ENCODE measurements around the gene UBXN11.

Gene UBXN11

DNA sequence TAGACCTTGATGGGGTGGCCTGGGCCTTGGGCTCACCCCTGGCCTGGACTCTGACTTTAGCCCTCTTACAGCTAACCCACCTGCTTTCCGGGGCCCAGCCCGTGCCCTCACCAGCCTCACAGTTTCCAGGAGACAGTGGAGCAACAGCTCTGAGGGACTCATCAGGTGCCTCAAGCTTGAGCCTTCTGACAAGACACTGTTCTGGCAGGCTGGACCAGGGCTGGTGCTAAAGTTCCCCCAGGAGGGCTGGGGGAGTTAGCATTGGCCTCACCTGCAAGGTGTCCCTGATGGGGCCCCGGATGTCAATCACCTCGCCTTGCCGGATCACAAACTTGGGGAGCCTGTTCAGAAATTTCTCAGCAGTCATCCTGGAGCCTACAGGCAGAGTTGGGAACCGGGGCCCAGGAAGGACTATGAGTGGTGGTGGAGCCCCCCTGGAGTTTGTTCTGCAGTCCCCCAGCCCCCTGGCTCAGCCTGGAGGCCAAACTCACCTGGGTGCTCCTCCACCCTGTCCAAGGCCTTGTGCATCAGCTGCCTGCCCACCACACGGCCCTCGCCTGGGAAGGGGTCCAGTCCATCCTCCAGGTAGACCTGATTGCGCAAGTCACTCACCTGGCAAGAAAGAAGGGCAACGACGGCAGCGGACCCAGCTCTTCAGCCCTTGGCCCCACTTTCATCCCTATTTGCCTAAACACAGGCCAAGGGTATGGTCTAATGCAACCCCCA lies 22.4 kb downstream of the UBXN11 start:
- DNase-seq, result no peak

DNA sequence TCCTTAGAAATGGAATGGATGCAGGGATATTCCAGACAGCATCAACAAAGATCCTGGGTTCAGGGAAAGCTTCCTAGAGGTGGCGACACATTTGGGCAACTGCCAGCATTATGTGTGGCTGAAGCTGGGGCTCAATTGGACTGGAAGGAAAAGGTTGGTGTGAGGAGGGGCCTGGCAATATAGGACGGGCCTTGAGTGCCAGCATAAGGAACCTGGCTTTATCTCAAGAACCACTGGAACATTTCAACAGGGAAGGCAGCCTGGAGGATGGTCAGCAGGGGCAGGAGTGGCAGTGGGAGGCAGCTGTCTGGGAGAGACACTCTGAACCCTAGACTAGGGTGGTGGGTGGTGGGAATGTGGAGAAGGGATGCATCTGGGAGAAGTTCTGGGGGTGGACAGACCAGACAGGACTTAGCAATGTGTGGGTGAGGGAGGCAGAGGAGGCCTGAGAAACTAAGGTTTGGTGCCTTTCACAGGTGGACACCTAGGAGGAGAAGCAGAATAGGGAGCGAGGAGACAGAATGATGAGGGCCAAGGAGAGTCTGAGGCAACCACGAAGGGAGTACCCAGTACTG lies 23.1 kb downstream of the UBXN11 start:
- DNase-seq, result no peak

DNA sequence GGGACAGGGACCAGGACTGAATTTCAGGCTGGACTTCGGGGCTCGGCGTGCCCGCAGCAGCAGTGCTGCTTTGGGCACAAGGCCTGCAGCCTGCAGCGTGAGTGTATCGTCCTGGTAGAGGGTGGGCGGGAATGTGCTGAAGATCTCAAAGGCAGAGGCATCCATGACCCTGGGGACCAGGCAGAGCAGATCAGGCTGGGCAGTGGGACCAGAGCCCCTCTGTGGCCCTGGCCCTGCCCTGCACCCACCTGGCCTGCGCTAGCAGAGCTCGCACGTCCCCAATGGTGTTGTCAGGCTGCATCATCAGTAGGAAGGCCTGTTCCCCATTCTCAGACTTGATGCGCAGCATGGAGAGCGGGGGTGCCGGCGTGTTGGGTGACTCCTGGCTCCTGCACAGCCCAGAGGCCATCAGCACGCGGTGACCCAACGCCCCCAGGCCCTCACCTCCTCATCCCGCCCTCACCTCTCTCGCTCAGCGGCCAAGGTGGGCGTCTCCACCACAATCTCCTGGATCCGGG lies 24.0 kb downstream of the UBXN11 start:
- no peak for DNase-seq

DNA sequence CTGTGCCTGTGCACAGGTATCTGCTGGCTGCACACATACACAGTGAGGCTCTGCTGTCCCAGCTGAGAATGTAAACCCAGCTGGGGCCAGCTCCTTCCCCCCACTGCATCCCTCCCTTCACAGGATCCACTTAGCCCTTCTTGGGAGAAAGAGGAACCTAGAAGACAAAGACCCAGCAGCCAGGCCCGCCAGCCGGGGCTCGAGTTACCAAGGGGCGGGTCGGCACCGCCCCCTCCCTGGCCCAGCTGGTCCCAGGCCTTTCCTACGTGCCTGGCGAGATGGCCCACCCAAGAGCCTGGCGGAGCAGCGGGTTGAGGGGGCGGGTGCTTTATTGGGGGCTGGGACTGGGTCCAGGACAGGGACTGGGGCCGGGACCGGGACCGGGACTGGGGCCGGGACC lies 24.5 kb downstream of the UBXN11 start:
- no peak for DNase-seq

DNA sequence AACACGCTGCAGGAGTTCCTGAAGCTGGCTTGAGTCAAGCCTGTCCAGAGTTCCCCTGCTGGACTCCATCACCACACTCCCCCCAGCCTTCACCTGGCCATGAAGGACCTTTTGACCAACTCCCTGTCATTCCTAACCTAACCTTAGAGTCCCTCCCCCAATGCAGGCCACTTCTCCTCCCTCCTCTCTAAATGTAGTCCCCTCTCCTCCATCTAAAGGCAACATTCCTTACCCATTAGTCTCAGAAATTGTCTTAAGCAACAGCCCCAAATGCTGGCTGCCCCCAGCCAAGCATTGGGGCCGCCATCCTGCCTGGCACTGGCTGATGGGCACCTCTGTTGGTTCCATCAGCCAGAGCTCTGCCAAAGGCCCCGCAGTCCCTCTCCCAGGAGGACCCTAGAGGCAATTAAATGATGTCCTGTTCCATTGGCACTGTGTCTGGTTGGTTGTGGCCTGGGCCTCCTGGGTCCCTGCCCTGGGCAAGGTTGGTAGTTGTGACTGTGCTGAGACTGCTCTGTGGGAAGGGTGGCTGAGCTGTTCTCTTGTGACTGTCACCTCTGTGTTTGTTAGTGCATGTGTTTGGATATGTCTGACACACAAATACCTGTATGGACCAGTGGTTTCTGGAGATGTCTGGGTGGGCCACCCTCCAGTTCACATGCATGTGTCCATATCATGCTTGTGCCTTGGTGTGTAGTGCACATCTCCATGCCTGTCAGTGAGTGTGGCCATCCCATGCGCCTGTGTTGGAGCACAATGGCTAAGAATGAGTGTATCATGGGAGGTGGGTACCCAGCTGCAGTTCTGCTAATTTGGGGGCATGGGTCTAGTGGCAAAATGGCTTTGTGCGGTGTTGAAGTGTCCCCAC lies 25.1 kb downstream of the UBXN11 start:
- DNase-seq, result no peak

DNA sequence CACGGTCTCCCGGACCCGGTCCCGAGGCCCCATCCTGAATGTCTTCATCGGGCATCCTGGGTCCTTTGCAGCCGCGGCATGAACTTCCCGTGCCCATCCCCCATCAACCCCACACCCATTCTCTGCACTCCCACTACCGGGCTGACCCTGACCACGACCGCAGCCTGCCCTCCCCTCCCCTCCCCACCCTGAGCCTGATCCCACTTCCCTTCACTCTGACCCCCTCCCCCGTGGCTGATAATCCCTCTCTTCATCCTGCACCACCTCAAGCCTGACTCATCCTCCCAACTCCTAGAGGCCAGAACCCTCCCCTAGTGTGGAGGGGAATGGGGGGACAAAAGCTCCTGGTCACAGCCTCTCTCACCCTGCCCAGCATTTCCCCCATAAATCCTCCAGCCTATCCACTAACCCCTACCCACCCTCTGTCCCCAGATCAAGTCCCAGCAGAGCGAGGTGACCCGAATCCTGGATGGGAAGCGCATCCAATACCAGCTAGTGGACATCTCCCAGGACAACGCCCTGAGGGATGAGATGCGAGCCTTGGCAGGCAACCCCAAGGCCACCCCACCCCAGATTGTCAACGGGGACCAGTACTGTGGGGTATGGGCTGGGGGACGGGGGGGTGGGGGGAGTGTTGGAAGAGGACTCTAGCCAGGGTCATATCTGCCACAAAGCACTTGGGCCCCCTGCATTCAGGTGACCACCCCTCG lies 25.9 kb downstream of the UBXN11 start:
- peak; percentile 54 for DNase-seq

DNA sequence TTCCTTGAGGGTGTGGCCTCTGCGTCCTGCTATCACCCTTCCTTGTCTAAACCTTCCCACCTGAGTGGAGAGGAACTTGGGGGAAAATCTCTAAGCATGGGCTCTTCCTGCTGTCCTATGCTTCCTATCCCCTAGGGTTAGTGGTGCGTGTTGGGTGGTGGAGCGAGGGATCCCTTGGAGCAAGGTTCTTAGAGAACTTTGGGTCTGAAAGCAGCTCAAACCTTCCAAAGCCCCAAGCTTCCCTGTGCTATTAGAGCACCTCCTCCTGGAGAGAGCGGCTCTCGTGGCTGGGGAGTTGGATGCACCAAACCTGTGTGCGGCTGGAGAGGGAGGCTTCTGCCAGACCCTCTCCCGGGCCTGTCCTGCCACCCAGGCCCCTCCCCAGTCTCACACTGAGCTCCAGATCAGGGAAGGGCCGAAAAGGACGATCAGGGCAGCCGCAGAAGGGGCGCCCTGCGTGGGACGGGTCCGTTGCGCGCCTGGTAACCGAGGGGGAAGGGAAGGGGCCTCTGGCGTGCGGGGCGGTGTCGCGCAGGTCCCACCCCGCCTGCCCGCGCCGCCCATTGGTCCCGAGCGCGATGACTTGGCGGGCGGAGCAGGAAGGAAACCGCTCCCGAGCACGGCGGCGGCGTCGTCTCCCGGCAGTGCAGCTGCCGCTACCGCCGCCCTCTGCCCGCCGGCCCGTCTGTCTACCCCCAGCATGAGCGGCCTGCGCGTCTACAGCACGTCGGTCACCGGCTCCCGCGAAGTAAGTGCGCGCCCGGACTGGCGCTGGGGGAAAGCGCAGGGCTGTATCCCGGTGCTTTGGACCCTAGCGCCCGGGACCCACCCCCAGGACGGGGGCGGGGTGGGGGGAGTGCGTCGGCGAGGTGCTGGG lies 26.7 kb downstream of the UBXN11 start, which contains the start of gene SH3BGRL3:
Gene SH3BGRL3, plus strand, starts transcription at position 631 of the 877 bp plus-strand sequence. Its CDS starts 70 bp downstream, at position 701.
- peak; percentile 73 for DNase-seq

DNA sequence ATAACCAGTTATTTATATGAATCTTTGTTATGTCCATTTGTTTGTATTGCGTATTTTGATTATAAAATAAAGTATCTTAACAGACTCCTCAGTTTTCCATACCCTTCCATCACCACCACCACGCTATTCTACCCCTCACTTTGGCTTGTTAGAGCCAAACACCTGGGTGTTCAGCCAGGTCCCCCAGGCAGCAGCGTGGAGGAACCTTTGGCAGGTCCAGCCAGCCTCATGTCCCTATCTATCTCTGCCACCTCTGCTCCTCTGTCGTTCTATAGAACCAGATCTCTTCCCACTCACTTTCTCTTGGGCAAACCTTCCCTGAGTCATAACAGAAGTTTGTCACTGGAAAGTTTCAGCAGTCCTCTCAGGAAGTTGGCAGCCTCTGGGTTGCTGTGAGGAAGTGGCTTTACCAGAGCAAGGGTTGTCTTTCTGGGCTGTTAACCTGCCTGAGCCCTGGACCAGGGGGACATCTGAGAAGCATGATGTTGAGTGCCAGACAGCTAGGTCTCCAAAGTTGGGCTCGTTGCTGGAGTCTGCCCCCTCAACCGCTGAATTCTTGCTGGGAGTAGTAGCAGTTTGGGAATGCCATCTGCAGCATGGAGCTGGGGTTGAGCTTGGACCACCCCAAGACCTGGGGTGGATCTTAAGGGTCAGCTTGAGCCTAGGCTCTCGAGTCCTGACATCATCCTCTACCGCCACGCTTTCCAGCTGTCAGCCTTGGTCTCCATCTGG lies 27.5 kb downstream of the UBXN11 start:
- peak; percentile 33 for DNase-seq

DNA sequence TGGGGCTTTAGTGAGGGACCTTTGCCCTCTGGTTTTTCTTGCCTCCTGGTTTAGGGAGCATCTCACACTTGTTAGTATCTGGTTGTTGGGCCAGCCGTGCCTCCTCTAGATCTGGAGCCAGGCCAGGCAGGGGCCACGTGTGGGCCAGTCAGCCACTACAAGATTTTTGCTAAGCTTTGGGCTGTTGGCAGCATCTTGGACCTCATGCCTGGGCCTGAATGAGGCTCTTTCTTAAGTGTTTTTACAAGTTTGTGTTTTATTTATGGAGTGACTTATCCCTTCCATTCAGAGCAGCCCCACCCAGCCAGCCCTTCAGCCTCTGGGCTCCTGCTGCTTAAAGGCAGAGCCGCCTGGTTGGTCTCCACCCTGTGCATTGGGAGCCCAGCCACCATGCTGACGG lies 28.1 kb downstream of the UBXN11 start:
- DNase-seq, result no peak

DNA sequence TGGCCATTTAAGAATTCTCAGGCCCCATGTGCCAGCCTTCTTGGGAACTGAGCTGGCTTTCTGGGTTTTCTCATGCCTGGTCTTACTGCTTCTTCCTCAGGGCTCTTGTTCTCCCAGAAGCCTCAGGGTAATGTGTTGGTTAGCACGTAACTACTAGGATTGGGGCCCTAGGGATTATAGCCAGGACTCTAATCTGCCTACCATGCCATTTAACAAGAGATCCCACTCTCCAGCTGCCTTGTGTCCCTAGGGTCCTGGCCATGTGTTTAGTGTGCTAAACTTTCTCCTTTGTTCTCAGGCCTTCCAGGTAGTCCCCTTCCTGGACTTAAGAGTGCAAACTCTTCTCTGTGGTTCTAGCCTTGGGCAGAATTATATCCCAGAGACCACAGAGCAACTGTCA lies 28.7 kb downstream of the UBXN11 start:
- DNase-seq, result no peak

DNA sequence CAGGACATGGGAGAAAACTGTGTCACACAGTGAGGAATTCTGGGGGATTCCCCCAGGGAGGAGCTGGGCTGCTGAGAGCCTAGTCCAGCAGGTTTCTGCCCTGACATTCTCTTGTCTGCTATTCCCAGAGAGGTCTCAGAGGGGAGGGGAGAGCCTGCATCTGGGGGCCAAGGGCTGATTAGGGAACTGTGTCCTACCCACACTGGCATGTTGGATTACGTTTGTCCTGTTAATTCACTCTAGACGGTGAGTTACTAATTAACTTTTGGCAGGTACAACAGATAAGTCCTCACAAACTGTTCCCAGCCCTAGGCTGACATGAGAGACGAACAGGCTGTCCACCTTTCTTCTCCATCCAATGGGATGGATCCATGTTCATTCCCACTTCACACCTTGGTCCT lies 29.2 kb downstream of the UBXN11 start:
- no peak for DNase-seq

DNA sequence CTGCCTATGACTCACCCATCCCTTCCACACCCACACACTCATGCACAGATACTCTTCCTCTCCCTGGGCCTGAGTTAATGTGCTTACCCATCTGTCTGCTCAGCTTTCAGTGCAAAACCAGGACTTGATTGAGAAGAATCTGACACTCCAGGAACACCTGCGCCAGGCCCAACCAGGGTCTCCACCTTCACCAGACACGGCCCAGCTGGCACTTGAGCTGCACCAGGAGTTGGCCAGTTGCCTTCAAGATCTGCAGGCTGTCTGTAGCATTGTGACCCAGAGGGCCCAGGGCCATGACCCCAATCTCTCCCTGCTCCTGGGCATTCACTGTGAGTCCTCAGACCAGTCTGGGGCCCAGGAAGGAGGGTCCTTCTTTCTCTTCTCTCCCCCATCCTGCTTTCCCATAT lies 30.0 kb downstream of the UBXN11 start:
- no peak for DNase-seq

DNA sequence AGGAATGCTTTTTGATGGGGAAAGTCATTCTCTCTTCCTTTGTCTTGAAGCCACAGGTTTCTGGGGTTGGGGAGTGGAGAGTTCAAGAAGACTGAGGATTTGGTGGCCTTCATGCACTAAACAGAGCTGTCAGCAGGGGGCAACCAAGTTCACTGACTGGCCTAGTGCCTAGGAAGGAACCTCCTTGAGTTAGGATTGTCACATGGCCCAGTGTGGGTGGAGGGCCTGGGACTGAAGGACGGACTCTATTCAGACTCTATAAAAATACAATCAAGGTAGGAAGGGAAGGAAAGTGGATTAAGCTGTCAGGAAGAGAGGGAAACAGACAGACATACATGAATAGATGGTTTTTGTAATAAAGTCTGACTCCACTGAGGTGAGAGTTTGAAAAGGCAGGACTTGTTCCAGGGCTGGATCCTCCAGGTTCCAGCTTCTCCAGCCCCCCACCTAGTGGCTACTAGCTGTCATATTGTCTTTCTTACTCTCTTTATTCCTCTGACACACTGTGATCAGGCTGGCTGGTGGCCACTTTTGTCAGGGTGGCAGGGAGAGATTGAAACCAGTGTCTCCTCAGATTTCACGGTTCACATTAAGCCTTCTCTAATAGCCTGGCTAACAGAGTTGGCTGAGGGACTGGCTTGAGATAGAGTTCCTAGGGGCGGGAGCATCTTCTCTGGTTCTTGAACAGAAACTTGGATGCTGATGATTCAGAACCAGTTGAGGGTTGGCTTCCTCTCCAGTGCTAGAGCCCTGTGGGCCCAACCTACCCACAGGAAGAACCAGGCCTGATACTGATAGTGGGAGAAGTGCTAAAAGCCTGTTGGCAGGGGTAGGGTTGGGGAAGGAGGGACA lies 30.6 kb downstream of the UBXN11 start:
- DNase-seq, result peak; percentile 74

DNA sequence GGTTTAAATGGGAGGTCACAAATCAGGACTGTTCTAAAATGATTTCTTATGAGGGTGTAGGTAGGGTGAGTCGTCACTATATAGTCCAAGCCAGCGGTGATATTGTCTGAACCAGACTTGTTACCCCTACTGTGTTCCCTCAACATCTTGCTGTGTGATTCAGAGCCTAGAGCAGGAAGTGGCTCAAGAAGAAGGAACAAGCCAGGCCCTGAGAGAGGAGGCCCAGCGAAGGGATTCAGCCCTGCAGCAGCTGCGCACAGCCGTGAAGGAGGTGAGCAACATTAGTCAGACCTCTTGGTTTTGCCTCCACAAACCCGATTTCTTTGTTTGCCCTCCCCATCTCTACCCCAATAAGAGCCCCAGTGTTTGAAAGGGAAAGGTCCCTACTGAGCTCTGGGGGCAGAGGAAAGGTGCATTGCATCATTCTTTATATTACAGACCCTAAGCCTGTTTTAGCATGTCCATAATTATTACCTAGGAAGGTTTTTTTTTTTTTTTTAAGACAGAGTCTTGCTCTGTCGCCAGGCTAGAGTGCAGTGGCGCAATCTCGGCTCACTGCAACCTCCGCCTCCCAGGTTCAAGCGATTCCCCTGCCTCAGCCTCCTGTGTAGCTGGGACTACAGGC lies 31.5 kb downstream of the UBXN11 start:
- peak; percentile 52 for DNase-seq

DNA sequence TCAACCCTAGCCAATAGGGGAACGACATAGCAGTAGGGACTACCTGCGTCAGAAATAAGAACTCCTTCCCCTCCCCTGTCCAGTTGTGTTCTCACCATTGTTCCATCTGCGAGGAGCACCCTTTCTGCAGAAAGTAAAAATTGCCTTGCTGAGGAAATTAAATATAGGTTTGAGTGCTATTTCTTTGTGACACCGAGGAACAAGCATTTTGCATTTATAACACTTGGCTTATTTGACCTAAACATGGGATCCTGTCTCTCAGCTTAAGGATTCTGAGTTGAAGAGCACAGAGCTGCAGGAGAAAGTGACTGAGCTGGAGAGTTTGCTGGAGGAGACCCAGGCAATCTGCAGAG lies 37.3 kb downstream of the UBXN11 start:
- DNase-seq, result no peak

DNA sequence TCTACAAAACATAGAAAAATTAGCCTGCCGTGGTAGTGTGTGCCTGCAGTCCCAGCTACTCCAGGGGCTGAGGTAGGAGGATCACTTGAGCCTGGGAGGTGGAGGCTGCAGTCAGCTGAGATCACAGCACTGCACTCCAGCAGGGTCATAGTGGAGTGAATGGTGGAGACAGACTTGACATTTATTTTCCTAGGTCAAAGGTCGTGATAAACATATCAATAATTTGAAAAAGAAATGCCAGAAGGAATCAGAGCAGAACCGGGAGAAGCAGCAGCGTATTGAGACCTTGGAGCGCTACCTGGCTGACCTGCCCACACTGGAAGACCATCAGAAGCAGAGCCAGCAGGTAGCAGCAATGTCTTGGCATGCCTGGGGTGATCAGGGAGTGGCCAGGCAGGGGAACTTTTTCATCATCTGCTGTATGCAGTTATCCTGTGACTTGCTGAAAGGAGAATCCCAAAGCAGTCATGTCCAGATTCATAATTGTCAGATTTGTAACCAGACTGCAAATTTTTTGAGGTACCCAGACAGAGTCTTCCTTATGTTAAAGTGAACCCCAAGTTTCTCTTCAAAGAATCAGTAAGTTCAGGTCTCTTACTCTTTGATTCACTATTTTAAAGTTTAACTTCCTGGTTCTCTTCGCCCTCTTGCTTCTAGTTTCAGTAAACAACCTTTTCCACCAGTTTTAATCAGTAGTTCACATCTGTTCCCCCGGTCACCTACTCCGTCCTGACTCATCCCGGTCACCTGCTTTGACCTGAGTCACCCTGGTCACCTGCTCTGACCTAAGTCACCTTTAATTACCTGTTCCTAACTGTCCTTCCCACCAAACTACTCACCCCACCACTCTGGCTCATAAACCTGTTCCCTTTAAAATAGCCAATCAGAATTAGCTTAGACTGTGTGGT lies 37.9 kb downstream of the UBXN11 start:
- no peak for DNase-seq

DNA sequence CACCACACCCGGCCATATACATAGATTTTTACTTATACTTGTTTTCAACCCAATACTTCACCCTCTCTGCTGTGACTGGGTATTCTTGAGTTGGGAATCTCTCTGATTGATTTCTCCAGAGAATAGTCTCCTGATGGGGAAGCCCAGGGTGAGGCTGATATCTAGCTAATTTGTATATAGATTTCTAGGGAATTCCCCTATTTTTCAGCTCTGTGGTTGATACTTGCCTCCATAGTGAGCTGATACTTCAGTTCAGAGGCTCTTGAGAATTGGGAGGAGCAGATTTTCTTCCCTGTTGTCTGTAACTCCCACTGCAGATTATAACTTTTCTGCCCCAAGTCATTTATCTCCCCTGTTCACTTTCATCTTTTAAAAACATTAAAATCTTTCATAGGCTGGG lies 41.0 kb downstream of the UBXN11 start:
- no peak for DNase-seq

DNA sequence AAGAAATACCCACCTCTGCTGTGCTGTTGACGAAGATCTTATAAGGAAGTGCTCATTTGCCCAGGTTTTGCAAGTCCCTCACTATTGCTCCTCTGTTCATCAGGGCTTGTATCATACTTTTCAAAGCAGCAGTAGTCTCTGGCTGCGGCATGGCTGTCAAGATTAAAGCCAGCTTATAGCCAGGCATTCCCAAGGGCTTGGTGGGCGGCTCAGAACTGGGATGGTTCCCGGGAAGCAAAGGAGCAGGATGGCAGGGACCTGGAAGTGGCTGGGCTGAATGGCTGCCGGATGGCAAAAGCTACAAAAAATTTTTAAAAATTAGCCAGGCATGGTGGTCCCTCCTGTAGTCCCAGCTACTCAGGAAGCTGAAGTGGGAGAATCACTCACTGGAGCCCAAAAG lies 43.2 kb downstream of the UBXN11 start:
- no peak for DNase-seq

DNA sequence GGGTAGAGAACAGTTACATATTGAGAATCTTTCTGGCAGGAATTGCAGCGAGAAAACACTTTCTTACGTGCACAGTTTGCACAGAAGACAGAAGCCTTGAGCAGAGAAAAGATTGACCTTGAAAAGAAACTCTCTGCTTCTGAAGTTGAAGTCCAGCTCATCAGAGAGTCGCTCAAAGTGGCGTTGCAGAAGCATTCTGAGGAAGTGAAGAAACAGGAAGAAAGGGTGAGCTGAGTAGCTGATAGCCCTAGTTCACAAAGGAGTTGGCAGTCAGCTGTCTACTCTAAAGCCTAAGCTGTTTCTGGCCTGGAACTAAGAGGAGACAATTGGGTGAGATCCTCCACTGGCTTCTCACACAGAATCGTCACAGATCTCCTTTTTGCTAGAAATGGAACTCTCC lies 46.9 kb downstream of the UBXN11 start:
- no peak for DNase-seq

Data from NK-92 treated with Interleukin-12 subunit alpha and Interleukin-12 subunit beta, amount 100 ng/mL, for 24 hours (cell line).